HepG2 (cell line): ENCODE measurements around the gene EGLN1. TPM values are rescaled to one million over a fixed set of nuclear protein-coding genes. Genes with fewer than 3 reads are reported as not detected.

Source experiments
- ATAC-seq: fragments of 200-7000 bp; cut with Tn5 transposase; 3 replicates; pipeline ENCODE4 v1.9.1; 2020; ENCODE audit warnings: mild to moderate bottlenecking, moderate library complexity
- BruUV-seq: library from RNA; stranded (reverse); fragments of 400-500 nt; replicated peaks from 2 replicates; lab custom pipeline; 2021; lab: Mats Ljungman, UMichigan
- CTCF ChIA-PET: fragments of 300-600 bp; formaldehyde crosslinking; extraction: SDS; loops from one replicate; lab custom pipeline; 2021; ENCODE audit warnings: low total read pairs, inconsistent platforms, low intra/inter-chr PET ratio; lab: Yijun Ruan, JAX
- POLR2A ChIA-PET: fragments of 350-600 bp; sonication (Branson Sonifier 250); formaldehyde crosslinking; loops from one replicate; lab custom pipeline; 2020; ENCODE audit warnings: antibody characterized with exemption, inconsistent platforms; lab: Yijun Ruan, JAX
- DNase-seq: peaks from one replicate; pipeline ENCODE4 v3.0.0-alpha.2; 2015; ENCODE audit warnings: low spot score
- FAIRE-seq: peaks from 3 replicates; lab custom pipeline; 2011; peaks lifted over from hg19 to GRCh38; lab: Jason Lieb, UNC
- H2AFZ ChIP-seq: one replicate; pipeline ENCODE4 v1.6.1; 2011; ENCODE audit warnings: low read length, inconsistent platforms
- H3K27ac ChIP-seq: fragments of 300-600 bp; 3 replicates; pipeline ENCODE4 v1.8.0; 2011; ENCODE audit warnings: mixed run types, mild to moderate bottlenecking, mixed read lengths, low read length, inconsistent platforms; ENCODE audit not compliant: insufficient read depth; ENCODE audit errors: extremely low read length
- H3K27me3 ChIP-seq, 2 experiments: fragments of 200-600 bp in 1 of 2; 2 replicates in 1 of 2; 3 replicates in 1 of 2; pipeline versions ENCODE4 v1.6.0 to v1.8.0; 2011; ENCODE audit warnings: low read length in 2 of 2, mild to moderate bottlenecking in 2 of 2, moderate library complexity in 2 of 2, inconsistent platforms in 1 of 2; ENCODE audit not compliant: insufficient read depth in 2 of 2, control insufficient read depth in 1 of 2
- H3K36me3 ChIP-seq, 2 experiments: fragments of 200-600 bp in 1 of 2; replicated peaks in 1 of 2; 2 replicates in 1 of 2; 3 replicates in 1 of 2; pipeline versions ENCODE4 v1.5.1 to v1.8.0; 2011; ENCODE audit warnings: low read length in 2 of 2, inconsistent platforms in 1 of 2; ENCODE audit not compliant: insufficient read depth in 2 of 2, control insufficient read depth in 1 of 2
- H3K4me1 ChIP-seq: 2 replicates; pipeline ENCODE4 v1.5.1; 2012; ENCODE audit warnings: low read length, inconsistent platforms; ENCODE audit not compliant: insufficient read depth
- H3K4me2 ChIP-seq: 2 replicates; pipeline ENCODE4 v1.6.0; 2011; ENCODE audit warnings: low read depth, low read length, inconsistent platforms
- H3K4me3 ChIP-seq, 3 experiments: fragments of 200-600 bp in 1 of 3; sonication (generic), shearing (Covaris generic) in 1 of 3; replicated peaks in 1 of 3; 2 replicates each; pipeline ENCODE4 v1.5.1; 2011 to 2016; ENCODE audit warnings: low read length in 3 of 3, inconsistent platforms in 2 of 3, low read depth in 2 of 3, mild to moderate bottlenecking in 2 of 3, control low read depth in 1 of 3, mixed read lengths in 1 of 3; ENCODE audit not compliant: insufficient read depth in 1 of 3
- H3K79me2 ChIP-seq: one replicate; pipeline ENCODE4 v1.6.1; 2011; ENCODE audit warnings: low read length, inconsistent platforms; ENCODE audit not compliant: insufficient read depth
- H3K9ac ChIP-seq: 2 replicates; pipeline ENCODE4 v1.6.0; 2011; ENCODE audit warnings: mild to moderate bottlenecking, low read depth, low read length, inconsistent platforms; ENCODE audit not compliant: insufficient read depth
- H3K9me3 ChIP-seq: 2 replicates; pipeline ENCODE4 v1.5.1; 2012; ENCODE audit warnings: mild to moderate bottlenecking, low read length
- H4K20me1 ChIP-seq: 2 replicates; pipeline ENCODE4 v1.6.0; 2011; ENCODE audit warnings: inconsistent platforms, mild to moderate bottlenecking, low read length, moderate library complexity; ENCODE audit not compliant: insufficient read depth
- PBX3 ChIP-seq: sonication (generic); formaldehyde crosslinking; IDR thresholded peaks from 2 replicates; pipeline ENCODE4 v1.8.1; 2023; ENCODE audit warnings: missing genetic modification reagents, inconsistent platforms, borderline replicate concordance
- ZBTB25 ChIP-seq: IDR thresholded peaks from 2 replicates; pipeline ENCODE4 v1.6.1; 2018; ENCODE audit warnings: missing genetic modification reagents
- ZNF160 ChIP-seq: sonication (generic); formaldehyde crosslinking; IDR thresholded peaks from 2 replicates; pipeline ENCODE4 v1.8.0; 2022; ENCODE audit warnings: mild to moderate bottlenecking, inconsistent platforms, missing genetic modification reagents
- WGBS: methylation state at CpG from one replicate; pipeline ENCODE4 v1.1.6; 2017; ENCODE audit warnings: low lambda C conversion rate; 5-methylcytosine and 5-hydroxymethylcytosine counted together
- in situ Hi-C: cut with HindIII; loops from 2 replicates; pipeline ENCODE4 v1.10.0; 2017; ENCODE audit warnings: low pct_unique_long_range_greater_than_20kb; ENCODE audit not compliant: extremely low pct_ligation_motif_present
- intact Hi-C: fragments of 100-400 bp; cut with micrococcal nuclease; formaldehyde crosslinking; loops from one replicate; pipeline ENCODE4 v1.10.0; 2022; ENCODE audit not compliant: unreplicated experiment
- polyA plus RNA-seq, 8 experiments: library from polyadenylated mRNA; depleted of rRNA in 3 of 8; stranded (reverse) in 7 of 8; unstranded in 1 of 8; fragments of >200 nt; fragmentation: Illumina TruSeq in 4 of 8; extraction: Trizol in 4 of 8; gene quantifications; 2 replicates each; pipeline versions ENCODE4 v1.2.1 to v1.2.3, GENCODE V29; 2011 to 2016; ENCODE audit warnings: low read depth in 4 of 8, missing spikeins in 1 of 8, mixed read lengths in 1 of 8; ENCODE audit not compliant: insufficient read depth in 1 of 8
- total RNA-seq, 5 experiments: library from RNA; depleted of rRNA; stranded (reverse); fragments of >200 nt; fragmentation: Illumina TruSeq; extraction: Trizol; gene quantifications; 2 replicates each; pipeline ENCODE4 v1.2.3, GENCODE V29; 2016; ENCODE audit warnings: low read depth in 1 of 5

Gene EGLN1
- total and polyA plus RNA-seq, 2 of the 13 experiments (the other 11 are each of a cell fraction or from before 2014, with no cell fraction given): 34.4 to 44.1 TPM

GRCh38 chr1:231410036-231410612 is 12.0 kb downstream of the EGLN1 start (continued):
- TF ChIP-seq ZBTB25 (no peak), PBX3 (no peak)

- no peak for DNase-seq
- Histone ChIP-seq H3K4me2 (no peak overlapping the region; the same call in 1 of the 2 replicates), H3K79me2 (peaks cover 96% of the 10 kb centered on the region), H2AFZ (no peak overlapping the region), H3K27ac (no peak overlapping the region), H3K9me3 (no peaks in the 10 kb centered on the region), H3K4me1 (peaks cover 75% of the 10 kb centered on the region), H3K36me3 (peaks cover 12 to 54% of the 10 kb centered on the region in 2 experiments), H3K9ac (no peak overlapping the region), H4K20me1 (peaks cover 85% of the 10 kb centered on the region), H3K27me3 (no peaks in the 10 kb centered on the region; a peak in 1 of 5 replicates), H3K4me3 (no peak overlapping the region)
- ATAC-seq: no peak
- POLR2A ChIA-PET: no interaction called here
- FAIRE-seq: no peak
- WGBS: 79% methylated on average over 6 of the region's 6 CpGs
- CTCF ChIA-PET: no interaction called here
- intact Hi-C loops (no loop called here), in situ Hi-C loops (no loop called here)
- no TSS peak for BruUV-seq
- TF ChIP-seq ZNF160 (CRISPR knock-in tag): no peak
Observed at GRCh38 chr1:231408528-231409094, 13.5 kb downstream of the EGLN1 start.
